H1 (cell line): Measurements from ENCODE around the gene SEMA5B. TPM values are rescaled to one million over a fixed set of nuclear protein-coding genes. Genes with fewer than 3 reads are reported as not detected.

Experiments
- GTF2F1 ChIP-seq: IDR thresholded peaks from 2 replicates; pipeline ENCODE4 v1.6.1; 2012; ENCODE audit warnings: low read depth, low read length, improper control_type of control experiment, borderline replicate concordance
- RNF2 ChIP-seq: fragments of 200-900, 300-1000 bp; sonication (generic); IDR thresholded peaks from 2 replicates; pipeline ENCODE4 v1.7.1; 2016; ENCODE audit warnings: borderline replicate concordance, low read depth, mild to moderate bottlenecking, antibody characterized with exemption, low read length; ENCODE audit not compliant: poor library complexity, severe bottlenecking; ENCODE audit errors: missing control alignments
- TCF12 ChIP-seq: IDR thresholded peaks from 2 replicates; pipeline ENCODE4 v1.6.1; 2011; ENCODE audit warnings: low read depth, mild to moderate bottlenecking, low read length
- polyA plus RNA-seq, 7 experiments: library from polyadenylated mRNA; depleted of rRNA in 3 of 7; stranded (reverse) in 5 of 7; unstranded in 2 of 7; fragments of >200 nt in 5 of 7; fragments of 200-250 nt in 2 of 7; gene quantifications; 1 replicate in 5 of 7; 2 replicates in 1 of 7; 4 replicates in 1 of 7; pipeline versions ENCODE4 v1.2.1 to v1.2.3, GENCODE V29; 2011 to 2013; ENCODE audit warnings: missing spikeins in 2 of 7, mixed read lengths in 2 of 7
- total RNA-seq: library from RNA; stranded (reverse); fragmentation: NEBNext Ultra II Directional; extraction: Animal tissue kit (Norgen Biotek cat#: 25700); gene quantifications from 2 replicates; pipeline ENCODE4 v1.2.1, GENCODE V29; 2021

SEMA5B gene
- total and polyA plus RNA-seq, 2 of the 8 experiments (the other 6 are each of a cell fraction or from before 2014, with no cell fraction given) = 13.1 to 22.4 TPM

DNA sequence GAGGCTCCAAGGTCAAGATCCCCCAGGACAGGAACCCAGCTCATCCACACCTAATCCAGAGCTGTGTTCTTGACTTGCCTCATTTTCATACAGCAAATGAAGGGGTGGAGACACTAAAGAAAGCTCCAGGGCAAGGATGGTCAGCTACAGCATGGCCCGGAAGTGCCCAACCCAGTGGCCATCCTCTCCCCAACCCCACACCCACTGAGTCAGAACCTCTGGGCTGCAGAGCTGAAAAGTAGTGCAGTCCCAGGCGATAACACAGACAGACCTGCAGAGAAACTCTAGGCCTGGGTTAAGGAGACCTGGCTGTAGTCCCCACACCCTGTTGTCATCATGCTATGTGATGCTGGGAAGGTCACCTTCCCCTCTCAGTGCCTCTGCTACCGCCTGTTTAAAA, 85.3 kb downstream of the SEMA5B start (continued):
- no peak for TF ChIP-seq TCF12
- no peak for TF ChIP-seq RNF2
- TF ChIP-seq GTF2F1 = no peak
